HG03354 (cell line): ENCODE measurements around the gene EMP2.

Source experiments
- ATAC-seq: cut with Tn5 transposase; IDR thresholded peaks from one replicate; pipeline ENCODE4 v1.9.1; 2021; ENCODE audit warnings: mild to moderate bottlenecking; ENCODE audit not compliant: unreplicated experiment, poor library complexity, severe bottlenecking

Gene EMP2

GRCh38 chr16:10502776-10503175, 77.6 kb downstream of the EMP2 start:
- ATAC-seq = no peak

- ATAC-seq = no peak
Observed at GRCh38 chr16:10501016-10501607, 79.3 kb downstream of the EMP2 start.

GRCh38 chr16:10500582-10500981, 79.8 kb downstream of the EMP2 start:
- ATAC-seq = no peak

GRCh38 chr16:10497132-10498101, 83.0 kb downstream of the EMP2 start:
- no peak for ATAC-seq

GRCh38 chr16:10495031-10495345, 85.4 kb downstream of the EMP2 start:
- no peak for ATAC-seq

GRCh38 chr16:10494343-10495030, 85.9 kb downstream of the EMP2 start:
- ATAC-seq = no peak

- no peak for ATAC-seq
Observed at GRCh38 chr16:10493276-10493675, 87.1 kb downstream of the EMP2 start.

GRCh38 chr16:10490141-10490540, 90.3 kb downstream of the EMP2 start:
- no peak for ATAC-seq

GRCh38 chr16:10485698-10486382, 94.6 kb downstream of the EMP2 start:
- ATAC-seq = no peak

GRCh38 chr16:10485159-10485558, 95.2 kb downstream of the EMP2 start:
- no peak for ATAC-seq

- ATAC-seq = no peak
Observed at GRCh38 chr16:10480151-10480550, 100.2 kb downstream of the EMP2 start.
